GM12875 (cell line): ENCODE data around the gene CD164.
"Not testable (repeated sequence)": the region's sequence is repeated elsewhere in the genome, so short reads cannot be mapped to it uniquely, and the experiment has no call there.

Source experiments
- H3K4me3 ChIP-seq: one replicate; pipeline ENCODE4 v1.5.1; 2011; ENCODE audit warnings: low read depth, low read length, control low read depth
- TF ChIP-seq, protein P1 (sequence below): IDR thresholded peaks from 2 replicates; pipeline ENCODE4 v1.5.1; 2011; ENCODE audit warnings: low read depth, mild to moderate bottlenecking, control low read depth, inconsistent platforms, low read length, moderate library complexity, borderline replicate concordance; ENCODE audit not compliant: insufficient read depth

Gene CD164

DNA sequence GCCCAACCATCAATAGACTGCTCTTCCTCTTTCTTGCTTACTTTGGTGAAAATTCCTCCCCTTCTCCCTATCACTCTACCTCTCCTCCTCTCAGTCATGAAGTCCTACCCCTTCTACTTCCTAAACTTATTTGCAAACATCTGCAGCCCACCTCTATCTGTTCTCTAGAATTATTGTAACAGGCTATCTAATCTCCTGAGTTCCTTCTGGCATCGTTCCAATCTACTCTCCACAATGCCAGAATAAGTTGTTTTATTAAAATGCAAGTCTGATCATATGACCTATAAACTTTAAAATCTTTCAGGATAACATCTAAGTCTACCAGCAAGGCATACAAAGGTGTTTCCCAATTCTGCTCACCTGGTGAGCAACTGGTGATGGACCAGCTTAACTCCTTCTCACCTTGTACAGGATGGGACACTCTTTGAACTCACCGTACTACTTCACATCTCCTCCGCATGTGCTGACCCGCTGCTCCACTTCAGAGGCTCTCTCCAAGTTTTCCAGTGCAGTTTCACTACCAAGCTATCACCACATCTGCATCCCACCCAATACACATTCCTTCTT lies 7.9 kb downstream of the CD164 start:
- TF ChIP-seq, protein P1, sequence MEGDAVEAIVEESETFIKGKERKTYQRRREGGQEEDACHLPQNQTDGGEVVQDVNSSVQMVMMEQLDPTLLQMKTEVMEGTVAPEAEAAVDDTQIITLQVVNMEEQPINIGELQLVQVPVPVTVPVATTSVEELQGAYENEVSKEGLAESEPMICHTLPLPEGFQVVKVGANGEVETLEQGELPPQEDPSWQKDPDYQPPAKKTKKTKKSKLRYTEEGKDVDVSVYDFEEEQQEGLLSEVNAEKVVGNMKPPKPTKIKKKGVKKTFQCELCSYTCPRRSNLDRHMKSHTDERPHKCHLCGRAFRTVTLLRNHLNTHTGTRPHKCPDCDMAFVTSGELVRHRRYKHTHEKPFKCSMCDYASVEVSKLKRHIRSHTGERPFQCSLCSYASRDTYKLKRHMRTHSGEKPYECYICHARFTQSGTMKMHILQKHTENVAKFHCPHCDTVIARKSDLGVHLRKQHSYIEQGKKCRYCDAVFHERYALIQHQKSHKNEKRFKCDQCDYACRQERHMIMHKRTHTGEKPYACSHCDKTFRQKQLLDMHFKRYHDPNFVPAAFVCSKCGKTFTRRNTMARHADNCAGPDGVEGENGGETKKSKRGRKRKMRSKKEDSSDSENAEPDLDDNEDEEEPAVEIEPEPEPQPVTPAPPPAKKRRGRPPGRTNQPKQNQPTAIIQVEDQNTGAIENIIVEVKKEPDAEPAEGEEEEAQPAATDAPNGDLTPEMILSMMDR, result no peak

DNA sequence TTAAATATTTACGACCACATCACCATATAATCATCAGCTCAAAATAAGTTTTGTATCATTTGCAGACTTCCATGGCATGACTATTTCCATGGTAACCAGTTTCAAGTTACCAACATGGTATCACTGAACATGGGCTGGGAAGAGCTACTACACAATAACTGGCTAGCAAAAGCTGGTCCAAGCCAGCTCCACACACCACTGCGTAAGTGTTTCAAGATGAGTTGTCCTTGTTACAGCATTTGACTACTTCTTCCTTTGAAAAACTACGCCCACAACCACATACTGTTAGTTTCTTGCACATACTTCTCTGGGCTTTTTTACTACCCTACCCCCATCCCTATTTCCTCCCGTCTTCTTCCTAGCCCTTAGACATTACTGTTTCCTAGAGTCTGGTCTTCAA lies 8.5 kb downstream of the CD164 start:
- no peak overlapping the region for H3K4me3 ChIP-seq
- TF ChIP-seq, protein P1, result no peak

More for the DNA sequence above, 7.9 kb downstream of the CD164 start:
- H3K4me3 ChIP-seq, result no peak overlapping the region

DNA sequence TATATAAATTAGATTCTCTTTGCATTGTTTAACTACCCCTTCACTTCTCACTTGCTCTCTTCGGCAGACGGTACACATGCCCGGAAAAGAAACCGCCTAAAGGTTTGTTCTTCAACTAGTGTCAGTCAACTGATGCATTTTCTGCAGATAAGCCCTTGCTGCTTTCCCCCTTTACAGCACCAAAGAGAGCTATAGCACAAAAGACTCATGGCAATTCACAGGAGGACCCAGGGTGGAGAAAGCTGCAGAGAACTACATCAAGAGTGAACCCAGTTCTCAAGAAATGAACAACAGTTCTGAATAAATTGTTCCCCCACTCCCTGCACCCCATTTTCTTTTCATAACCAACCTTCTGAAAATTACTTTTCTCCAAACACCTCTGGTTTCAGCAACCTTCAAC lies 8.9 kb downstream of the CD164 start:
- no peak overlapping the region for H3K4me3 ChIP-seq
- TF ChIP-seq, protein P1, result no peak

DNA sequence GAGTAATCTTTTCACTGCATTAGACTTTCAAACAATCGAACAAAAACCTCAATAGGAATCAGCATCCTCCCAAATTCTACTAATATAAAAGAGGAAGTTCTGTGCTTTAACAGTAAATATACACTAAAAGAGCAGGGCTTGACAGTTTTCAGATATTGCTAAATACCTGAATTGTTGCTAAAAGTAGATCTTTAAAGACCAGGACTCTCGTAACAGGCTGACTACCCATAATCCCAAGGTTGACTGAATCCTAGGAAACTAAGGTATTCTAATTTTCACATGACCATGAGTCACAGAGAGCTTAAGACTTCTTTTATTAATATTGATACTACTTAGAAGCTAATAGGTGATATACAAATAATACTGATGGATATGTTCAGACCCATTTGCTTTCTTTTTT lies 10.1 kb downstream of the CD164 start:
- TF ChIP-seq, protein P1, result no peak
- no peak overlapping the region for H3K4me3 ChIP-seq

DNA sequence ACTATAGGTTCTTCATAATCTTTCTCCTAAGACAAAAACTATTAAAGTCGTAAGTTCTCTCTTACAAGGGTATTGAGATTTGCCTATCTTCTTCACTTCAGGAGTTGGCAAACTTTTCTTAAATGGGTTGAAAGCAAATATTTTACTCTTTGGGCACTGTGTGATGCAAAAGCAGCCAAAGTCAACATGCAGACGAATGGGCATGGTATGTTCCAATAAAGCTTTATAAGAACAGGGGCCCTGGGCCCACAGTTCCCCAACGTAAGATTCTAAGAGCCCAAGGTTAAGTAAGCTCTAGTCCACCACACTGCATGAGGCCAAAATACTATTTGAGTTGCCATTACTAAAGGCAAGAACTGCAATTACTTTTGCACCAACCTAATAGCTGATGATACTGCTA lies 11.5 kb downstream of the CD164 start:
- no peak overlapping the region for H3K4me3 ChIP-seq
- TF ChIP-seq, protein P1, result no peak

DNA sequence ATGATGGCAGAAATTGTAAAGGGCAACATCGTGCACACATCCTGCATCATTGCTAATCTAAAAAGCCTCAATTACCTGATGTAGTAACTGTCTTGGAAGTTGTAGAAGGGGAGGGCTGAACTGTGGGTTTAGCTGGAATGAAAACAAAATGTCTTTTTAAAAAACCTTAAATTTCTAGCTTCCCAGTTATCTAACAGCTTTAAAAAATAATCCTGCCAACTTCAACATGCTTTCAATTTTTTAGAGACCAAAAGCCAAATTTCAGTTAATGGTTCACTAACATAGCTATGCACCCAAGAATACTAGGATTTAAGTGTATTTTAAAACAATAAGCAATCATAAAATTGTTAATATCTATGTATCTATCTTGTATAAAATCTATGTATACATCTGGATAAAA lies 11.9 kb downstream of the CD164 start:
- H3K4me3 ChIP-seq, result no peak overlapping the region
- TF ChIP-seq, protein P1, result no peak

DNA sequence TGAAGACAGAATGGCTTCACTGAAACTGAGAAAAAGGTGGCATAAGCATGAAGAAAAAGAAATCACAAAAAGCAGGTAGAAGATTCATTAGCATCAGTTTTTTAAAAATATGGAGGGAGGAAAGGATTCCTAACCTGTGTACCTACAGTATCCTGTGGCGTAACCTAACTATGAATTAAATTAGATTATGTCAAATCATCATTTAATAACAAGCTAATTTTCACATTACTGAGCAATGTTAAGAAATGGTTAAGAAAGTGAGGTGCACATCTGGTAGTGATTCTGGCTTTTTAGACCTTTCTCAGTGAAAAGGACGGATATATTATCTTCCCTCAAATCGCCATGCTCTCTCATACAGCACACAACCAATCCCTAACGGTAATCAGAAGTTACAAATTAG lies 12.5 kb downstream of the CD164 start:
- TF ChIP-seq, protein P1, result no peak
- H3K4me3 ChIP-seq, result no peak overlapping the region

DNA sequence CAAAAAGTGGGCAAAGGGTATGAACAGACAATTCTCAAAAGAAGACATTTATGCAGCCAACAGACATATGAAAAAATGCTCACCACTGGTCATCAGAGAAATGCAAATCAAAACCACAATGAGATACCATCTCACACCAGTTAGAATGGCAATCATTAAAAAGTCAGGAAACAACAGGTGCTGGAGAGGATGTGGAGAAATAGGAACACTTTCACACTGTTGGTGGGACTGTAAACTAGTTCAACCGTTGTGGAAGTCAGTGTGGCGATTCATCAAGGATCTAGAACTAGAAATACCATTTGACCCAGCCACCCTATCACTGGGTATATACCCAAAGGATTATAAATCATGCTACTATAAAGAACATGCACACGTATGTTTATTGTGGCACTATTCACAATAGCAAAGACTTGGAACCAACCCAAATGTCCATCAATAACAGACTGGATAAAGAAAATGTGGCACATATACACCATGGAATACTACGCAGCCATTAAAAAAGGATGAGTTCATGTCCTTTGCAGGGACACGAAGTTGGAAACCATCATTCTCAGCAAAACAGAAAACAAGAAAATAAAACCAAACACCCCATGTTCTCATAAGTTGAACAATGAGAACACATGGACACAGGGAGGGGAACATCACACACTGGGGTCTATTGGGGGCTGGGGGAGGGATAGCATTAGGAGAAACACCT lies 17.7 kb downstream of the CD164 start:
- not testable (repeated sequence) for H3K4me3 ChIP-seq
